ENCODE data around the gene TMEM25.
"Not testable (repeated sequence)": the region's sequence is repeated elsewhere in the genome, so short reads cannot be mapped to it uniquely, and the experiment has no call there.

The TMEM25 gene

GRCh38 chr11:118530683-118531596 lies at the start of gene TMEM25:
Gene TMEM25, plus strand, starts transcription at chr11:118531192. Its CDS starts 610 bp downstream, at chr11:118531802.
- peak; percentile 68 for DNase-seq

- not testable (repeated sequence) for DNase-seq
Measured at GRCh38 chr11:118481238-118481637, 49.8 kb upstream of the TMEM25 start.

GRCh38 chr11:118484405-118484804 lies 46.6 kb upstream of the TMEM25 start:
- no peak for DNase-seq

- no peak for DNase-seq
Measured at GRCh38 chr11:118485273-118485672, 45.7 kb upstream of the TMEM25 start.

- DNase-seq = peak; percentile 33
Measured at GRCh38 chr11:118488480-118489109, 42.4 kb upstream of the TMEM25 start.

- no peak for DNase-seq
Measured at GRCh38 chr11:118491041-118491440, 40.0 kb upstream of the TMEM25 start.

GRCh38 chr11:118497831-118498230 lies 33.2 kb upstream of the TMEM25 start:
- no peak for DNase-seq

- no peak for DNase-seq
Measured at GRCh38 chr11:118503216-118503615, 27.8 kb upstream of the TMEM25 start.

GRCh38 chr11:118511601-118512000 lies 19.4 kb upstream of the TMEM25 start:
- DNase-seq = no peak

GRCh38 chr11:118514103-118514502 lies 16.9 kb upstream of the TMEM25 start:
- DNase-seq = no peak

- DNase-seq = no peak
Measured at GRCh38 chr11:118519549-118519948, 11.4 kb upstream of the TMEM25 start.

- DNase-seq = no peak
Measured at GRCh38 chr11:118521892-118522311, 9.1 kb upstream of the TMEM25 start.

GRCh38 chr11:118522571-118523072 lies 8.4 kb upstream of the TMEM25 start:
- no peak for DNase-seq

GRCh38 chr11:118524356-118524755 lies 6.6 kb upstream of the TMEM25 start:
- no peak for DNase-seq

GRCh38 chr11:118524757-118525470 lies 6.1 kb upstream of the TMEM25 start:
- DNase-seq = no peak

- DNase-seq = no peak
Measured at GRCh38 chr11:118526688-118527087, 4.3 kb upstream of the TMEM25 start.

GRCh38 chr11:118527109-118527508 lies 3.9 kb upstream of the TMEM25 start, which contains the start of gene TTC36:
Gene TTC36, plus strand, starts transcription at chr11:118527474. Its CDS starts 21 bp downstream, at chr11:118527495.
- no peak for DNase-seq

- no peak for DNase-seq
Measured at GRCh38 chr11:118528511-118528910, 2.5 kb upstream of the TMEM25 start.

- no peak for DNase-seq
Measured at GRCh38 chr11:118529584-118530175, 1.3 kb upstream of the TMEM25 start.

GRCh38 chr11:118530180-118530682 lies 761 bp upstream of the TMEM25 start:
- DNase-seq = peak; percentile 79

GRCh38 chr11:118531597-118532084 lies 649 bp downstream of the TMEM25 start:
- DNase-seq = peak; percentile 30

GRCh38 chr11:118532091-118532490 lies 1.1 kb downstream of the TMEM25 start:
- no peak for DNase-seq

Data from COR-L47 (cell line).